Astrocyte of the cerebellum (primary cell): ENCODE measurements around the gene ANKH.

Experiments used
- DNase-seq: peaks from one replicate; pipeline ENCODE4 v3.0.0-alpha.2; 2011; ENCODE audit warnings: low read depth
- H3K4me3 ChIP-seq: 2 replicates; pipeline ENCODE4 v1.5.1; 2011; ENCODE audit warnings: mild to moderate bottlenecking, low read depth, low read length, moderate library complexity
- in situ Hi-C: cut with HindIII; loops from 2 replicates; pipeline ENCODE4 v1.10.0; 2017; ENCODE audit warnings: low sequenced_read_pairs
- TF ChIP-seq, protein P1 (sequence below): IDR thresholded peaks from 2 replicates; pipeline ENCODE4 v1.5.1; 2012; ENCODE audit warnings: low read length, low read depth, moderate library complexity, mild to moderate bottlenecking; ENCODE audit errors: missing control alignments

ANKH gene

DNA sequence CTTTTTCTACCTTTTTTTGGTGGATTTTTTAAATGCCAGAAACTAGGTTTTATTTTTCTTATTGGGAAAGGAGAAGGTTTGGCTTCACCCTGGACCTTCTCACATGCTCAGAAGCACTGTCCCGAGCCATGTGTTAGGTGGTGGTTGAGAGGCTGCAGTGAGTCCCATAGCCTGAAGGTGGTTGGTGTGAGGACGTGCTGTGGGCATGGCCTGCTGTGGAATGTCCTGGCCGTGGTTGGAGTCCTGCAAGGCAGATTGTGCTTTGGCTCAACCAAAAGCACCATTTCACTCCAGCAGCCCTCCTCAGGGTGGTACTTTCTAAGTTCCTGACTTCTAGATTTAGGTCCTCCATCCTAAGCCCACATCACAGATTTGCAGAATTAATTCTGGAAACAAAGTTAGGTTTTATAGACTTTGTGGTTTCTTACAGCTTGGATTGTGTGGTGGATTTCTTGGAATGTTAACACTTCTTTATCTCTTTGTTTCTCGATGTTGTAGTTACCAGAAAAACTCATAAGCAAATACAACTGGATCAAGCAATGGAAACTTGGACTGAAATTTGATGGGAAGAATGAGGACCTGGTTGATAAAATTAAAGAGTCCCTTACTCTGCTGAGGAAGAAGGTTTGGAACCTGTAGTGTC is 184.4 kb downstream of the ANKH start:
- TF ChIP-seq, protein P1, sequence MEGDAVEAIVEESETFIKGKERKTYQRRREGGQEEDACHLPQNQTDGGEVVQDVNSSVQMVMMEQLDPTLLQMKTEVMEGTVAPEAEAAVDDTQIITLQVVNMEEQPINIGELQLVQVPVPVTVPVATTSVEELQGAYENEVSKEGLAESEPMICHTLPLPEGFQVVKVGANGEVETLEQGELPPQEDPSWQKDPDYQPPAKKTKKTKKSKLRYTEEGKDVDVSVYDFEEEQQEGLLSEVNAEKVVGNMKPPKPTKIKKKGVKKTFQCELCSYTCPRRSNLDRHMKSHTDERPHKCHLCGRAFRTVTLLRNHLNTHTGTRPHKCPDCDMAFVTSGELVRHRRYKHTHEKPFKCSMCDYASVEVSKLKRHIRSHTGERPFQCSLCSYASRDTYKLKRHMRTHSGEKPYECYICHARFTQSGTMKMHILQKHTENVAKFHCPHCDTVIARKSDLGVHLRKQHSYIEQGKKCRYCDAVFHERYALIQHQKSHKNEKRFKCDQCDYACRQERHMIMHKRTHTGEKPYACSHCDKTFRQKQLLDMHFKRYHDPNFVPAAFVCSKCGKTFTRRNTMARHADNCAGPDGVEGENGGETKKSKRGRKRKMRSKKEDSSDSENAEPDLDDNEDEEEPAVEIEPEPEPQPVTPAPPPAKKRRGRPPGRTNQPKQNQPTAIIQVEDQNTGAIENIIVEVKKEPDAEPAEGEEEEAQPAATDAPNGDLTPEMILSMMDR: peak; percentile 27
- no peak overlapping the region for H3K4me3 ChIP-seq
- in situ Hi-C loops: no loop called here
- DNase-seq: no peak

DNA sequence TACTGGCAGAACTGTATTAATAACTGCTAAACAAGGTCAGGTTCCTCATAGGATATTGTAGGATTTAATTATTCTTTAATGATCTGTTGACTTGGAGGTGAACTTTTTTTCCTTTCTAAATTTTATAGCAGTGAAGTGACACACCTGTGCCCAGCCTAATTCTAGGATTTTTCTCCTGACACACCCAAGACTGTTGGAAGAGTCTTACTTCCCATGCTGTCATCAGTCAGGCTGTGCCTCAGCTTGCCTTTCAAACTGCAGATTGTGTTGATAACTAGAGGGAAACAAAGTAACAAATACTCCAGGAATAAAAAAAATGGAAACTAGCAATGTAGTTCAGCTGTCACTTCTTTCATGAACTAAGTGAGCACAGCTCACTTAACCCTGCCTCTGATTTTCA is 185.1 kb downstream of the ANKH start:
- H3K4me3 ChIP-seq: no peak overlapping the region
- TF ChIP-seq, protein P1: no peak
- in situ Hi-C loops: no loop called here
- no peak for DNase-seq

DNA sequence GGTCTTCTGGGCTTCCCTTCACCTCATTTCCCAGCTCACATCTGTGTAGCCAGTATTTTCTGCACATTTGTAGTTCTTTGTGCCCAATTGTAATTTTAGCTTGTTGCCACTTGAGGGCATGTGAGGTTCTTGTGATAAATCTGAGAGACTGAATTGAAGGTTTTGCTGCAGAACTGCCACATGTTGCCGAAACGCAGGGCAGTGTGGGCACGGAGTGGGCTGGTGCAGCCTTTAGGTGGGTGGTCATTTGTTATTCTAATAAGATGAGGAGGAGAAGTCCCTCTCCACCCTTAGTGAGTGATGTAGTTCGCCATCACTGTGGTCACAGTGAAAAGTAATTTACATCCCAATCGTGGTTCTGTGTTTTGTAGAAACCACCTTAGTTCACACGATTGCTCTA is 185.8 kb downstream of the ANKH start:
- no peak for DNase-seq
- TF ChIP-seq, protein P1: peak; percentile 65
- in situ Hi-C loops: no loop called here
- no peak overlapping the region for H3K4me3 ChIP-seq

DNA sequence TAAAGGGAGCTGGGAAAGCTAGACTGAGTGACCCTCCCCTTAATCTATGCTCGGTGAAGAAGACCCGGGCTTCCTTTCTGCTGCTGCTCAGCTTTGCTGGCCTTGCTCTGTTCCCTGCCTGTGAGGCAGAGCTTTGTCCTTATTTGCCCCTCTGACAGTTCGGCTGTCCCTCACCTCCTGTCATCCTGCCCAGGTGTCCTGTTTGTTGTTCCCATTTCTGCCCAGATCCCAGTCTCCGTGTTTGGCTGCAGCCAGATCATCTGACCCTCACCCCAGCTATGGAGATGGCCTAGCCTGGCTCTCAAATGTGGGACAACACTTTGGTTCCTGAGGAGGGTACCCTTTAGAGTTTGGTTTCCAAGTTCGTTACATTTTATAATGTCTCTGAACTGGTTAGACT is 186.8 kb downstream of the ANKH start:
- in situ Hi-C loops: no loop called here
- H3K4me3 ChIP-seq: no peak overlapping the region
- TF ChIP-seq, protein P1: no peak
- DNase-seq: no peak

DNA sequence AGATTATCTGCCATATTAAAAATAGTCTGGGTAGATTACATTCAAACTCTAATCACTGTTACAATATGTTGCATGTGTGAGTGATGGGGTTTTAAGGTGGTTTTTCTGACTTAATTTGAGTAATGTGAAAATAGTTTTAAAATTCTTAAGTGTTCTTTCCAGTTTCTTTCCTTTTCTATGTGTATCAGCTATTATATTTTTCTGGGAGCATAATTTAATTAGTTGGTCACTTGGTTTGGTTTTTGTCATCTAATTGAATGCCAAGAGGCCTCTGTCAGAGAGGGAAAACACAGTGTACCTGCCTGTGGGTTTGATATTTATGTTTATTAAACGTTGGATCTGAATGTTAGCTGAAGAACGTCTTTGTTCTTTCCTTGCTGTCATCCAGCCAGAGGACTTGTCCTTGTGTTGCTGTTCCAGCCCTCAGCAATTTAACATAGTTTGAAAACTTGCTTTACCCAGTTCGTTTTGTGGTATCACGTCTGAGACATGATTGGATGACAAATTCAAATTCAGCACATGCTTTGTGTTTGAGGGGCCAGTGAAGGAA is 187.6 kb downstream of the ANKH start:
- in situ Hi-C loops: no loop called here

DNA sequence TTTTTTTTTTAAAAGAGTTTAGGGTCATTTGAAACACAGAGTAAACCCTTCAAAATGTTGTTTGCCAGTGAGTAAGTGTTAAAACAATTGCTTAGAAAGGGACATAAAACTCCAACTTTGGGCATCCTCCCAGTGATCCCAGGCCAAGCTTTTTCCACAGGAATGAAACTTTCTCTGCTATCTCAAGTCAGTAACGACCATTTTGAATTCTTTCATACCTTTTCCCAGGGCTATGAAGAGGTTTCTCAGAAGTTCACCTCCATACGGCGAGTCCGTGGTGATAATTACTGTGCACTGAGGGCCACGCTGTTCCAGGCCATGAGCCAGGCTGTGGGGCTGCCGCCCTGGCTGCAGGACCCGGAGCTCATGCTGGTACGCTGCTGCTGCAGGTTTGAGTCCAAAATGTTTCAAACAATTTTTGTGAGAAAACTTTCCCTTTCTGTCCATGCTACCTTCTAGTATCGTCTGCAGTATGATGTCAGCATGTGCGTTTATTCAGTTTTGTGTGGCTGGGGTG is 190.3 kb downstream of the ANKH start:
- in situ Hi-C loops: no loop called here
- no peak overlapping the region for H3K4me3 ChIP-seq
- TF ChIP-seq, protein P1: no peak
- DNase-seq: no peak

More for the DNA sequence above, 187.6 kb downstream of the ANKH start:
- no peak for DNase-seq
- H3K4me3 ChIP-seq: no peak overlapping the region
- TF ChIP-seq, protein P1: no peak
